G401.6 (cell line): ENCODE measurements around the gene GUCY2D.
A peak's percentile ranks its signal among the peaks of the same experiment; 100 is the strongest.
"Not testable (repeated sequence)": the region's sequence is repeated elsewhere in the genome, so short reads cannot be mapped to it uniquely, and the experiment has no call there.

ENCODE experiments used
- FAIRE-seq: peaks from 2 replicates; lab custom pipeline; 2012; peaks lifted over from hg19 to GRCh38; lab: Jason Lieb, UNC

GUCY2D gene

GRCh38 chr17:8001976-8002720 lies at the start of gene GUCY2D:
Gene GUCY2D (plus strand): TSS chr17:8002615. CDS start chr17:8003048, 433 bp downstream.
- FAIRE-seq = no peak

- not testable (repeated sequence) for FAIRE-seq
These were observed 49.1 kb upstream of the GUCY2D start for GRCh38 chr17:7953266-7953665.

GRCh38 chr17:7955414-7956227 lies 46.8 kb upstream of the GUCY2D start:
- FAIRE-seq = no peak

GRCh38 chr17:7956228-7956965 lies 46.0 kb upstream of the GUCY2D start:
- no peak for FAIRE-seq

- FAIRE-seq = no peak
These were observed 42.7 kb upstream of the GUCY2D start for GRCh38 chr17:7959503-7960253.

GRCh38 chr17:7961421-7961820 lies 41.0 kb upstream of the GUCY2D start:
- no peak for FAIRE-seq

GRCh38 chr17:7967751-7968150 lies 34.7 kb upstream of the GUCY2D start:
- no peak for FAIRE-seq

GRCh38 chr17:7969433-7969832 lies 33.0 kb upstream of the GUCY2D start:
- FAIRE-seq = no peak

- FAIRE-seq = no peak
These were observed 30.8 kb upstream of the GUCY2D start for GRCh38 chr17:7971651-7972050.

GRCh38 chr17:7972131-7972785 lies 30.2 kb upstream of the GUCY2D start:
- FAIRE-seq = no peak

- no peak for FAIRE-seq
These were observed 27.7 kb upstream of the GUCY2D start for GRCh38 chr17:7974638-7975131.

- no peak for FAIRE-seq
These were observed 25.4 kb upstream of the GUCY2D start for GRCh38 chr17:7977039-7977438.

- FAIRE-seq = no peak
These were observed 24.6 kb upstream of the GUCY2D start for GRCh38 chr17:7977805-7978204.

GRCh38 chr17:7982173-7982572 lies 20.2 kb upstream of the GUCY2D start:
- FAIRE-seq = no peak

- FAIRE-seq = no peak
These were observed 19.7 kb upstream of the GUCY2D start for GRCh38 chr17:7982666-7983065.

- FAIRE-seq = no peak
These were observed 17.5 kb upstream of the GUCY2D start for GRCh38 chr17:7984904-7985303.

GRCh38 chr17:7987112-7987893 lies 15.1 kb upstream of the GUCY2D start:
- no peak for FAIRE-seq

GRCh38 chr17:7988750-7989178 lies 13.7 kb upstream of the GUCY2D start:
- peak; percentile 98 for FAIRE-seq

- FAIRE-seq = no peak
These were observed 12.4 kb upstream of the GUCY2D start for GRCh38 chr17:7989781-7990655.
